NCI-H1092 (cell line): Measurements from ENCODE around the gene PCLO.
"Not testable (repeated sequence)": the region's sequence is repeated elsewhere in the genome, so short reads cannot be mapped to it uniquely, and the experiment has no call there.

Experiments
- DNase-seq: peaks from one replicate; lab custom pipeline; 2025; lab: John Stamatoyannopoulos, UW

Gene PCLO

GRCh38 chr7:83053965-83054364 lies 108.7 kb downstream of the PCLO start:
- DNase-seq, result no peak

GRCh38 chr7:83040484-83040883 lies 122.2 kb downstream of the PCLO start:
- no peak for DNase-seq

- DNase-seq, result no peak
These were observed 123.9 kb downstream of the PCLO start for GRCh38 chr7:83038787-83039186.

DNA sequence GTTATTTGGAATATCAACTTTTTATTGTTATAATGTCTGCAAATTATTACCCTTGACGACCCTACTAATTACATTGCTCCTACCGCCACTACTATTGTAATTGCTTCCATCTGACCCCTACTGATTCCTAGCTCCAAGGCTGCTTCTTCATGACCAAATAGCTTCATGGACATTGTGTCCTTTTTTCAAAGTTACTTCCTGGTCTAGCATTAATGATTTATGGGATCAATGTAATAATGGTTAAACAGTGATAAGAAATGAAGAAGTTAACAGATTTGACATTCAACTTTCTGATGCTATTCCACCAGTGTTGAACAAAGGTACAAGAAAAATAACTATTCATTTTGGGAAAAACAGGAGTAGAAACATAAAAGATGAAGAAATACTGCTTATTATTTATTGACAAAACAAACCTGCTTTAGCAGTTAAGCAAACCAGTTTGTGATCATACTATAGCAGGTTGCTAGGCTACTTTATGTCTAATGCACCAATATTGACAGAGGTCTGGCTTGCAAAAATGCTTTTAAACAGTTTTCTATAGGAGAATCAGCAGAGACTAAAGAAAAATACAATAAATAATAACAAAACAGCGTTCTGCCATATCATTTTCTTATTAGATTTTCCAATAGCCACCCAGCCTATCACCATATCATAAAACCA lies 125.8 kb downstream of the PCLO start:
- DNase-seq, result no peak

DNA sequence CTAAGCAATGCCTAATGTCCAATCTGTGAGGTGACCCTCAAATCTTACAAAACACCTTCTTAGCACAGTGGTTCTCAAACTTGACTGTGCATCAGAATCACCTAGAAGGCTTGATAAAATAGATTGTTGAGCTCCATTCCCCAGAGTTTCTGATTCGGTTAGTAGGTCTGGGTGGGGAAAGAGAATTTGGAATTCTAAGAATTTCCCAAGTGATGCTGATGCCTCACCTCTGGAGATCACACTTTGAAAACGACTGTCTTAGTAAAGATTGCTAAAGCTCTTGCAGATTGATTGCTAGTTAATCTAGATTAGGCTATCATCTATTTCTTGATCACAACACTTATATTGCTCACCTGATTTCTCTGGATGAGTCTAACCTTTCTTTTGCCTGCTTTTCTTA lies 126.6 kb downstream of the PCLO start:
- DNase-seq, result no peak

DNA sequence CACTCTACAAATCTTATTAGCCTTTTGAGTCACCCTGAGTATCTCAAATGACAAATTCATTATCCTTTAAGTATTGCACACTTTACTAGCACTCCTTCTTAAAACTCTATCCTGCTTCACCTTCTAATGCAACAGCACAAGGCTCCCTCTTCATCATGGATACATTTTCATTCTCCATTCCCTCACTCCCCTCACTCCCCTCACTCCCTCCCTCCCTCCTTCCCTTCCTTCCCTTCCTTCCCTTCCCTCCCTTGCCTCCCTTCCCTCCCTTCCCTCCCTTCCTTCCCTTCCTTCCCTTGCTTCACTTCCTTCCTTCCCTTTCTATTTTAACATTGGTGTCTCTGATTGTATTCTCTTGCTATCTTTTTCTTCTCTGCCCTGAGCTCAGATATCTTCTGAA lies 130.5 kb downstream of the PCLO start:
- no peak for DNase-seq

DNA sequence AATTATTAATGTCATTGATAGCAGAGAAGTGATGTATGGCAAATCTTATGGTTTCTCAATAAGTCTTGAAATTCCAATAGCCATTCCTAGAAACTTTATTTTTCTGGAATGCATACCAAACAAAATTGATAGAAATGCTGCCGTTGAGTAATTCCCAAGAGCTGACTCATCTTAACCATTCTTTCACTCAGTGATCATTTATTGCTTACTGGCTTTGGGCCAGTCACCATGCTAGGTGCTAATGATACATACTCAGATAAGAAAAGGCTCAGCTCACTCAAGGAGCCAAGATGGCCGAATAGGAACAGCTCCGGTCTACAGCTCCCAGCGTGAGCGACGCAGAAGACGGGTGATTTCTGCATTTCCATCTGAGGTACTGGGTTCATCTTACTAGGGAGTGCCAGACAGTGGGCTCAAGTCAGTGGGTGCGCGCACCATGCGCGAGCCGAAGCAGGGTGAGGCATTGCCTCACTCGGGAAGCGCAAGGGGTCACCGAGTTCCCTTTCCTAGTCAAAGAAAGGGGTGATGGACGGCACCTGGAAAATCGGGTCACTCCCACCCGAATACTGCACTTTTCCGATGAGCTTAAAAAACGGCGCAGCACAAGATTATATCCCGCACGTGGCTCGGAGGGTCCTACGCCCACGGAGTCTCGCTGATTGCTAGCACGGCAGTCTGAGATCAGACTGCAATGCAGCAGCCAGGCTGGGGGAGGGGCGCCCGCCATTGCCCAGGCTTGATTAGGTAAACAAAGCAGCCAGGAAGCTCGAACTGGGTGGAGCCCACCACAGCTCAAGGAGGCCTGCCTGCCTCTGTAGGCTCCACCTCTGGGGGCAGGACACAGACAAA lies 138.6 kb downstream of the PCLO start:
- DNase-seq, result not testable (repeated sequence)

DNA sequence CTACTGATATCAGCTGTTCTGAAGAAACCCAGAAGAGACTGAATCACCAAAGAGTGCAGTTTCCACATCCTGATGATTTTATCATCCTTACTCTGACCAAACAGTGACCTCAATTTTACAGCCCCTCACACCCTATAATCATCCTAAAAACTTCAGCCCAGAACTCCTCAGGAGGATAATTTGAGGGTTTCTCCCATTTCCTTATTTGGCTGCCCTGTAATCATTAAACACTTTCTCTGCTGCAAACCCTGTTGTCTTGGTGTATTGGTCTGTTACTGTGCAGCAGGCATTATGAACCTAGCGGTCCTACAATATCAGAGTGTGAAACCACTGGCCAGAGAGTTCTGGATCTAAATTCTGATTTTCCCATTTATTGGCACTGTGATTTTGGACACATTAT lies 141.7 kb downstream of the PCLO start:
- DNase-seq, result no peak

DNA sequence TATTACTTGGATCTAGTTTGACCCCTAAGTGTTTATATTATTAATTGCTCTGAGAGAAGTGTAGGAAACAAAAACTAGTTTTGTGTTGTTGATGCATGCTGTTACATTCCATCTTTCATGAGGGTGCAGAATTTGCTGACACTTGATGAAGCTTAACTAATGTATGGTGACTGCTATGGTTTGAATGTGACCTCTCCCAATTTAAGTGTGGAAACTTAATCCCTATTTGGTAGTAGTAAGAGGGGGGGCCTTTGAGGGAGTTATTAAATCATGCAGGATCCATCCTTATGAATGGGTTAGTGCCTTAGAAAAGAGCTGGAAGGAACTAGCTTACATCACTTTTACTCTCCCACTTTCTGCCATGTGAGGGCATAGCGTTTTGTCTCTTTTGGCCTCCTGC lies 142.5 kb downstream of the PCLO start:
- DNase-seq, result no peak

DNA sequence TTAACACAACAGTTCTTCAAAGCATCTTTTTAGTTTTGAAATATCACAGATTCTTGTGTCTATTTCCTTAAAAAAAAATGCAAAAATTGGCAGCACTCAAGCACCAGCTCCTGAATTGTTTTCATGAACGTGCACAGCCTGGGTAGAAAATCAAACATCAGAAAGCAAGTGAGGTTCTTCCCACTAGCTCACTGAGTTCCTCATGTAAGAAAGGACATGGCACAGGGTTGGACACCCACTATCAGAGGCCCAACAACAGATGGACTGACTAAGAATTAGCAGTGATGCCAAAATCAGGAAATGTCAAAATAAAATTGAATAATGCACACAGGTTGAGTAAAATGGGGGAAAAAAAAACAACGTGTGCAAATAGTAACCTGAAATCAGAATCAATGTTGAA lies 146.8 kb downstream of the PCLO start:
- no peak for DNase-seq

DNA sequence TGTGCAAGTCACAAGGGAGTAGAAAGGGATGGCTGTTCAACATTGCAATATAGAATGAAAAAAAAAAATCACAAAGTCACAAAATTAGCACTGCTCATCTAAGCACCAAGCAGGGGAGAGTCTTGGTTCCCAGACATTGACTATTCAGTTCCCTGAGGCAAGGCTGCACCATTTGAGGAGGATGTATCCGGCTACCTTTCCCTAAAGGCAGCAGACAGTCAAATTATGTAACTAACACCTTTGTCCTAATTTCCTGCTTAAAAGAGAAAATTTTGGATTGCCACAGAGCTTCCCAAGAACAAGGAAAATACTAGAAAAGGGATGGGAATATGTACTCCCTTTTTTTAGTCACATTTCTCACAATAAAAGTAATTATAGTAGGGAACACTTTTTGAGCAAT lies 148.1 kb downstream of the PCLO start:
- DNase-seq, result no peak

GRCh38 chr7:83011954-83012353 lies 150.7 kb downstream of the PCLO start:
- no peak for DNase-seq

GRCh38 chr7:83005410-83005809 lies 157.3 kb downstream of the PCLO start:
- DNase-seq, result no peak

GRCh38 chr7:83001362-83002040 lies 161.2 kb downstream of the PCLO start:
- no peak for DNase-seq

DNA sequence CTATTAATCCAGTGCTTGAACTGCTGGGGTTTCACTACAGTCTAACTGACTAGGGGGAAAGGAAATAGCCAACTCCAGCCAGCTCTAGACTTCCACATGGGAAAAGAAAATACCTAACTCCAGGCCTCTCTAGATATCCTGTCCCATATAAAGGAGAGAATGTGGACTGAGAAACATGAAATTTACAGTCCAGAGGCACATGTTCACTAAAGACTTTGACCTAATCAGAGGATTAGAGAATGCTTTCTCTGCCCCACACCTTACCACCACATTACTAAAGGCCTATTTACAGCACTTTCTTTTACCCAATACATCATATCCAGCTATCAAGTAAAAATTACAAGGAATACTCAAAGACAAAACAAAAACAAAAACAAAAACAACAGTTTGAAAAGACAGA lies 164.2 kb downstream of the PCLO start:
- no peak for DNase-seq

DNA sequence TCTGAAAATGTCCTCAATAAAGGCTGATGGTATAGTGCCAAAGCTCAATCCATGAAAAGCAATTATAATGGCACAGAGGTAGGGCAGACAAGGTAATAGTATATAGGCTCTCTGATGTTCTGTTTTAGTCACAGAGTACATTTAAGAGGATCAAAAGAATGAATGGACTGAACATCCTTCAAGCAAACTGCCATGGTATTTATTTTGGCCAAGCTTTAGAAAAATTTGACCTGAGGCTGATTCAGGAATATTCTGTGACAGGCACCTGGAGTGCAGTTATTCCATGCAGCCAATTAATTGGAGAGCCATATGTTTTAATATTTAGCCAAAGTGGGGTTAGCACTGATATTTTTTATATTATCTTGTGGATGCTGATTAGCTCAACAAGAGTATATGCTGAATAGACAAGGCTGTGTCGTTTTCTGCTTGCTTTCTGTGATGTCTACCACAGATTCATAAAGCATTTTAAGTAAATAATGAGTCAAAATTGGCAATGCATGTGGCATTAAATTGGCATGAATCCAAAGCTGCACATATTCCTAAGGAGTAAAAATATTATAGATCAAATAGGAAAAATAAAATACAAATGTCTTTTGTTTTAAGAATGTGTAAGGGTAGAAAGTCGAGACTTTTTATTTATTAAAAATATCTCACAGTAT lies 177.4 kb downstream of the PCLO start:
- no peak for DNase-seq

- DNase-seq, result no peak
These were observed 182.4 kb downstream of the PCLO start for GRCh38 chr7:82980130-82980788.

- no peak for DNase-seq
These were observed 186.7 kb downstream of the PCLO start for GRCh38 chr7:82975811-82976468.

DNA sequence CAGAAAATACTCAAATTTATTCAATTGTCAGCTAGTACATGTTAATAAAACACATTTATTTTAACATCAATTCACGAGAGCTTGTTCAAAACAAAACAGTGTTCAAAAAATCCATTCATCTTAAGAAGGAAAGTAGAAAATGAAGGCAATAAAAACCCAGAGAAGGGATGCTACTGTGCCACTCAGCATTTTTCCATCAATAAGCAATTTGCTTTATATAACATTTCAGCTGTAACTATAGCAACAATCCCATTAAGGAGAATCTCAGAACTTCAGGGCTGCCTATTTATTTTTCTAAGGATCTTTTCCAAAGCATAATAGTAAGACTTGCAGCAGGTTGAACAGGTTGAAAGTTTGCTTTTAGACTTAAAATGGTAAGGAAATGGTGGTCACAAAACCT lies 190.5 kb downstream of the PCLO start:
- DNase-seq, result no peak

DNA sequence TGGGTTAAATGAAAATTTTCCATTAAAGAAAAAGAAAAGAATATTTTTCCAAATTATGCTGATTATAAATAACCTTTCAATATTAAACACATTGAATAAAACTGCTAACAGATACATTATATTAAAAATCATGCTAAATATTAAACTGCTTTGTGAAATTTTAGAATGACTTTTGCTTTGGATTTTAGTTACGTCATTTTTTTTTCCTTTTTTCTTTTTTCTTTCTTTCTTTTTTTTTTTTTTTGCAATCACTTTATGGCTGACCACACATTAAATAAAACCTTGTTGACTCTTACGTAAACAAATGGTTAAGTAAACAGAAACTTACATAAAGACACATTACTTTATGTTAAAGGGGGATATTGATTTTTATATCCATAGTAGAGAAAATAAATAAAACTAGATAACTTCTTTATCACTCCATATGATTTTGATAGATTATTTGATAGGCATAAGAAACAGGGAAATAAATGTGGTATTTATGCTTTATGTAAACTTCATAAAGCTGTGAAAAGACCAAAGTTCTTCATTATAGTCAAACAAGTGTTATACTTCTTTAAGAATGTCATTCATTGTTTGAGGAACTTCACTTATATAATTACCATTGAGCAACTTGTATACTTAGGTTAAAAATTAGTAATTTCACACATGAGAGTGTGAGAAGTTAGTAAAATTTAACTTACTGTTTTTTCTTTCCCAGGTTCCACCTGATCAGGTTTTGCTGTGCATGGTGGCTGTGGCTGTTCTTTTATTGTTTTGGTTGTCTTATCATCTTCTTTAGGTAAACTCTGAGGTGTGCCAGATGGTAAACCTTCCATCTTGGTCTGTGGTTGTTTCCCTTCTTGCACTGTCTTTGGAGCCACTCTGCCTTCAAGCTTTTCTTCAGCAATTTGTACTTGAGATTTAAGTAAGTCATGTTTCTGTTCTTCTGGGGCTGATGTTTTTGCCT lies 197.3 kb downstream of the PCLO start:
- no peak for DNase-seq
